Measurements from ENCODE around the gene ERO1B.

DNA sequence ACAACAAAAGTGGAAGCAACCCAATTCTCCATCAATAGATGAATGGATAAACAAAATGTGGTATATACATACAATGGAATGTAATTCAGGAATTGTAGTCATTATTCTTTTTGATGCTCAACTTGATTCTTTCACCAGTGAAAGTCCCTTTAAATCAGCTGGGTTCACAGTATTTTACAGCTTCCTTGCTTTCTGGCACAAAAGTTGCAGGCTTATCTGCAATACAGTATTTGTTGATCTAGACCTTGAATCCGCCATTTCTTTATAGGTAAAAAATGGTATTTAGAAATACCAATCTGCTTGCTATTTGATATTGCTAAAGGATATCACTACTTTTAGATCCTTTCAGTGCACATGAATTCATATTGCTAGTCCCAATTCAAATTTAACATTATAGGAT is 44.7 kb upstream of the ERO1B start:
- no peak for TF ChIP-seq EZH2 (IDR thresholded peaks at IDR 0.05; ENCODE audit: low read length, missing control alignments)
- TF ChIP-seq, protein P1, sequence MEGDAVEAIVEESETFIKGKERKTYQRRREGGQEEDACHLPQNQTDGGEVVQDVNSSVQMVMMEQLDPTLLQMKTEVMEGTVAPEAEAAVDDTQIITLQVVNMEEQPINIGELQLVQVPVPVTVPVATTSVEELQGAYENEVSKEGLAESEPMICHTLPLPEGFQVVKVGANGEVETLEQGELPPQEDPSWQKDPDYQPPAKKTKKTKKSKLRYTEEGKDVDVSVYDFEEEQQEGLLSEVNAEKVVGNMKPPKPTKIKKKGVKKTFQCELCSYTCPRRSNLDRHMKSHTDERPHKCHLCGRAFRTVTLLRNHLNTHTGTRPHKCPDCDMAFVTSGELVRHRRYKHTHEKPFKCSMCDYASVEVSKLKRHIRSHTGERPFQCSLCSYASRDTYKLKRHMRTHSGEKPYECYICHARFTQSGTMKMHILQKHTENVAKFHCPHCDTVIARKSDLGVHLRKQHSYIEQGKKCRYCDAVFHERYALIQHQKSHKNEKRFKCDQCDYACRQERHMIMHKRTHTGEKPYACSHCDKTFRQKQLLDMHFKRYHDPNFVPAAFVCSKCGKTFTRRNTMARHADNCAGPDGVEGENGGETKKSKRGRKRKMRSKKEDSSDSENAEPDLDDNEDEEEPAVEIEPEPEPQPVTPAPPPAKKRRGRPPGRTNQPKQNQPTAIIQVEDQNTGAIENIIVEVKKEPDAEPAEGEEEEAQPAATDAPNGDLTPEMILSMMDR (conservative IDR thresholded peaks at IDR 0.05 in 1 of 2, IDR thresholded peaks at IDR 0.05 in 1 of 2; ENCODE audit: low read depth in 1 of 2, low read length in 2 of 2): no peak

Measured in fibroblast of lung (primary cell).